ENCODE measurements around the gene ZNF80. TPM values are rescaled to one million over a fixed set of nuclear protein-coding genes. Genes with fewer than 3 reads are reported as not detected.

ZNF80 gene
- total RNA-seq, 1 donor from 2014 or later: not detected

DNA sequence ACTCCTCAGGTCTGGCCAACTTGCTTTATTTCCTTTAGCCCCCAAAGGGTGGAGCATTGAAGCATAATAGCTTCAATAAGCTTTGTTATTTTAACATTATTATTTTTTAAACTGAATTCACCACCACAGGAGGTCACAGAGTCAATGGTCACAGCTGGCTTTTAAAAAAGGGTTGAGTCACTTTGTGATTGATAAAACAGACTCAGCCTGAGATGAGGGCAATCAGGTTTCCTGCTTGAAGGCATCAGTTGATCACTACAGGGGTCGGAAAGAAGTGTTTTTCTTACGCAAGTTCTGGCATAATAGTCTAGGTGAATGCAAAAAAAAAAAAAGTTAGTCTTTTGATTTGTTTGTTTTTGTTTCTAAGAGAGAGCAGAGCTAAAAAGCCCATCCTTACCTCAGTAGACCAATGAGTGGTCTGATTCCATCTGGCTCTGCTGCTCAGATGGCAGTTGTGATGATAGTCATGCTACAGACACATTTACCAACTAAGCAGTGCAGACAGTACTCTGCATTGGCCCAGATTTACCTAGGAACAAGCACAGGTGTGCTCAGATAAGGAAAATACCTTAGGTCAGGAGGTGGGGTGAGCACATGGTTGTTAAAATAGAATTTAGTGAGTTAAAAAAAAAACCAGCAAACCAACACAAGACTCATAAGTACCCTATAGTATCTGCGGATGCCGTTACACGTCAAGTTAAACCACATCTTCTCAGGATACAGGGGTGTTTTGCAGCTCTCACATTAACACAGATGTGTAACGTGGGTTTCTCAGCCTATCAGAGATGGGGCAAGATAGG is 22.6 kb downstream of the ZNF80 start:
- no peak for DNase-seq (ENCODE audit: low read depth)
- H3K4me3 ChIP-seq (ENCODE audit: low read depth, low read length): peak overlapping the region; percentile 41
- TF ChIP-seq, protein P1, sequence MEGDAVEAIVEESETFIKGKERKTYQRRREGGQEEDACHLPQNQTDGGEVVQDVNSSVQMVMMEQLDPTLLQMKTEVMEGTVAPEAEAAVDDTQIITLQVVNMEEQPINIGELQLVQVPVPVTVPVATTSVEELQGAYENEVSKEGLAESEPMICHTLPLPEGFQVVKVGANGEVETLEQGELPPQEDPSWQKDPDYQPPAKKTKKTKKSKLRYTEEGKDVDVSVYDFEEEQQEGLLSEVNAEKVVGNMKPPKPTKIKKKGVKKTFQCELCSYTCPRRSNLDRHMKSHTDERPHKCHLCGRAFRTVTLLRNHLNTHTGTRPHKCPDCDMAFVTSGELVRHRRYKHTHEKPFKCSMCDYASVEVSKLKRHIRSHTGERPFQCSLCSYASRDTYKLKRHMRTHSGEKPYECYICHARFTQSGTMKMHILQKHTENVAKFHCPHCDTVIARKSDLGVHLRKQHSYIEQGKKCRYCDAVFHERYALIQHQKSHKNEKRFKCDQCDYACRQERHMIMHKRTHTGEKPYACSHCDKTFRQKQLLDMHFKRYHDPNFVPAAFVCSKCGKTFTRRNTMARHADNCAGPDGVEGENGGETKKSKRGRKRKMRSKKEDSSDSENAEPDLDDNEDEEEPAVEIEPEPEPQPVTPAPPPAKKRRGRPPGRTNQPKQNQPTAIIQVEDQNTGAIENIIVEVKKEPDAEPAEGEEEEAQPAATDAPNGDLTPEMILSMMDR (conservative IDR thresholded peaks at IDR 0.05; ENCODE audit: low read depth, low read length): no peak

DNA sequence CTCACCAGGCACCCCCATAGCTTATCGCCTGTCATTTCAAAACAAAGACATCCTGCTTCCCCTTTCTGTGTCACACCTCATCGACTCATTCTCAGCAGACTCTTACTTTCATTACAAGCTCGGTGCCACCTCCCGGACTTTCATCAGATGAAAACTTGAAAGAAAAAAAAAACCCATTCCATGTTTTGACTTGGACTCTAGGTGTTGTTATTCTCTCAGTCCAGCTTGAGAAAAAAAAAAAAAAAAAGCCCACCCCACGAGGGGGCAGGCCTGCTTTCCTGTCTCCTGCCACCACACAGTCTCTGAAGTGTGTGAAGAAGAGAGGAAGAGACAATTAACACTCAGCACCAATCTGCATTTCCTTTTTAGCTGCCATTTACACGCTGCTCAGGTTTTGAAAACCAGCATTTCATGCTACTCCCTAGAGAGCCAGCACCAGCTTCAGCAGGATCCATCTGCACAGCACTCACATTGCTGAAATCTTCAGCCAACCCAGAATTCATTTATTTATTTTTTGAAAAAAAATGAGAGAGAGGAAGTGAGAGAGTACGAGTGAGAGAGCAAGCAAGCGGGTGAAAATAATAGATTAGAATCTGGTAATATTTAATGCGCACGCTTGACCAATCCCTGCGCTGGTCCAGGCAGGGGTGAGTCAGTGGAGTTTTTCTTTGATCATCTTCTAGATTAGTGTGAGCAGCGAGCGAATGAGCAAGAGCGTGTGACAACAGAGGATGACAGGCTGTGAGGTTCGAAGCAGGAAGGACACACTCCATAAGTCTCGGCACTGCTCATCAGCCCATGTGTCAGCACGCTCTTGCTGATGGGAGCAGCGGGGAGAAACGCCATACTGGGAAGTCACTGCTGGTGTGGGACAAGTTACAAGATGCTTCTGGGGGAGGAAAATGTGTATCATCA is 23.5 kb downstream of the ZNF80 start:
- peak; percentile 78 for DNase-seq (ENCODE audit: low read depth)
- TF ChIP-seq, protein P1 (conservative IDR thresholded peaks at IDR 0.05; ENCODE audit: low read depth, low read length): no peak
- H3K4me3 ChIP-seq (ENCODE audit: low read depth, low read length): peak overlapping the region; percentile 41

DNA sequence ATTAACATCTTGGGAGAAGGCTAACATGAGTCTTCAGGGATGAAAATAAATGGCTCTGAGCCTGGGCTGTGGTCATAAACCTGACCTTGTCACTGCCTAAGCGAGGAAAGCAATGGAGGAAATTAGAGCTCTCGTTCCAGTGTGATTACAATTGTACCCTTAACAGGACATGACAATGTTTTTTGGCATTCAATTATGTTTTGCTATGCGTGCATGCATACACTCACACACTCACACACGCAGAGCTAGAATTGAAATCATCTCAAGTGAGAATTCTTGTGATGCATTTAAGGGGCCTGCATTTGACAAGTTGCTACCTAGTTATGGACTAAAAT is 24.1 kb downstream of the ZNF80 start:
- peak overlapping the region; percentile 41 for H3K4me3 ChIP-seq (ENCODE audit: low read depth, low read length)
- TF ChIP-seq, protein P1 (conservative IDR thresholded peaks at IDR 0.05; ENCODE audit: low read depth, low read length): no peak
- DNase-seq (ENCODE audit: low read depth): no peak

DNA sequence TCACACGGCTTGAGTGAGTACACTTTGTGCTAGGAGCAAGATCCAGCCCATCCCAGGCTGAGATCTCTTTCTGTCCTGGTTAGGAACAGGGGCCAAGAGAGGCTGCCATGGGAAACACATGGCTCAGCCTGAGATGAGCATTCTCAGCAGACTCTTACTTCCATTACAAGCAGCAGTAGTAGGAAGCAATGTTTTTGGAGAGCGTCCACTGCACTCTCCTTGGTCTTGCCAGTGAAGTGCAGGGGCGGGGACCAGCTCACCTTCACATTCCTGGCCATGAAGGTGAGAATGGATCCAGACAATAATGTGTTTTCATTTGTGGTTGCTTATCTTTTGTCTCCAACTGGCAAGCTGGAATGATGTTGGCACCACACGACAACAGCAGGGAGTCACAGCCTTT is 24.7 kb downstream of the ZNF80 start:
- no peak overlapping the region for H3K4me3 ChIP-seq (ENCODE audit: low read depth, low read length)
- TF ChIP-seq, protein P1 (conservative IDR thresholded peaks at IDR 0.05; ENCODE audit: low read depth, low read length): no peak
- no peak for DNase-seq (ENCODE audit: low read depth)

DNA sequence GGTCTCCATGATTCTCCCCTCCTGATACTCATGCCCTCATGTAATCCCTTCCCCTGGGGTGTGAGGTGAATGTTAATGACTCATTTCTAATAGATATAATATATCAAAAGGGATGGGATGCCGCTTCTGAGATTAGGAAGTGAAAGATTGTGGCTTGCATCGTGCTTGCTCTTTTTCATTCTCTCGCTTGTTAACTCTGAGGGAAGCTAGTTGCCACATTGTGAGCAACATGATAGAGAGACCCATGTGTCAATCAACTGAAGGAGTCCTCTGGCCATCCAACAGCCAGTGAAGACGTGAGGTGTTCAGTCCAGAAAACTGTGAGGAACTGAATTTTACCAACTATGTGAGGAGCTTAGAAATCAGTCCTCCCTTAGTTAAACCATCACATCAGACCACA is 29.6 kb downstream of the ZNF80 start:
- TF ChIP-seq, protein P1 (conservative IDR thresholded peaks at IDR 0.05; ENCODE audit: low read depth, low read length): no peak
- H3K4me3 ChIP-seq (ENCODE audit: low read depth, low read length): no peak overlapping the region
- DNase-seq (ENCODE audit: low read depth): no peak

DNA sequence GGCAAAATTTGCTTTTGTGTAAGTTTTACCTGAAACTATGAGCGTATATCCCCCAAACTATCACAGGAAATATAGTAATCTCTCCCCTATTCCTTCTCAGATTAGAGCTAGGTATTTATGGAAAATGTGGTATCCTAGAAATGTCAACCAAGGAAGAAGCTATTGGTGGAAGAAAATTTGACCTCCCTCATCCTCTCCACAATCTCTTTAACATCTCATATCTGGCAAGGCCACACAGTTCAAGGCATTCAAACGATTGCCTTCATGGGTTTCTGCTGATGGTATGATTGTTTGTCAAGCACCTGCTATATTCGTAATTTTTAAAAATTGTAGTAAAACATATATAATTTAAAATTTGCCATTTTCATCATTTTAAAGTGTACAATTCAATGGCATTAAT is 31.0 kb downstream of the ZNF80 start:
- H3K4me3 ChIP-seq (ENCODE audit: low read depth, low read length): no peak overlapping the region
- no peak for DNase-seq (ENCODE audit: low read depth)
- TF ChIP-seq, protein P1 (conservative IDR thresholded peaks at IDR 0.05; ENCODE audit: low read depth, low read length): no peak
